ENCODE data around the gene SETBP1. TPM values are rescaled to one million over a fixed set of nuclear protein-coding genes. Genes with fewer than 3 reads are reported as not detected.

SETBP1 gene
- total RNA-seq, 4 donors from 2014 or later = 26.2 to 40.8 (median 33.6) TPM

- no peaks in the 10 kb centered on the region for H3K4me1 ChIP-seq
- 76 to 77% methylated on average over 11 of the region's 11 CpGs for WGBS, 2 donors
- H3K27ac ChIP-seq = no peak overlapping the region
- no peaks in the 10 kb centered on the region for H3K9me3 ChIP-seq
- DNase-seq (ENCODE audit: low spot score in 2 of 2) = no peak
- TF ChIP-seq CTCF (IDR thresholded peaks at IDR 0.05) (no peak), EP300 (IDR thresholded peaks at IDR 0.05) (no peak), POLR2A (IDR thresholded peaks at IDR 0.05) (no peak)
- no peak overlapping the region for H3K4me3 ChIP-seq
- H3K27me3 ChIP-seq = no peaks in the 10 kb centered on the region
- peaks cover 0 to 12% (median 0%) of the 10 kb centered on the region in 3 donors for H3K36me3 ChIP-seq
Measured at GRCh38 chr18:44870631-44871502, 190.2 kb downstream of the SETBP1 start.

GRCh38 chr18:44871771-44872170 is 191.1 kb downstream of the SETBP1 start:
- no peaks in the 10 kb centered on the region for H3K27me3 ChIP-seq

GRCh38 chr18:44876024-44876423 is 195.3 kb downstream of the SETBP1 start:
- H3K9me3 ChIP-seq = no peaks in the 10 kb centered on the region
- DNase-seq (ENCODE audit: low spot score in 2 of 2) = no peak
- no peaks in the 10 kb centered on the region for H3K27me3 ChIP-seq
- WGBS, 2 donors = 72 to 79% methylated on average over 1 of the region's 1 CpG
- TF ChIP-seq POLR2A (IDR thresholded peaks at IDR 0.05) (no peak), EP300 (IDR thresholded peaks at IDR 0.05) (no peak), CTCF (IDR thresholded peaks at IDR 0.05) (no peak)
- no peak overlapping the region for H3K4me3 ChIP-seq
- H3K4me1 ChIP-seq = no peaks in the 10 kb centered on the region
- H3K27ac ChIP-seq = no peak overlapping the region
- H3K36me3 ChIP-seq = no peaks in the 10 kb centered on the region

More at GRCh38 chr18:44871771-44872170, 191.1 kb downstream of the SETBP1 start:
- Histone ChIP-seq H3K27ac (no peak overlapping the region), H3K4me1 (no peaks in the 10 kb centered on the region), H3K4me3 (no peak overlapping the region), H3K9me3 (no peaks in the 10 kb centered on the region), H3K36me3 (peaks cover 0 to 12% (median 0%) of the 10 kb centered on the region in 3 donors)
- 70% methylated on average over 3 of the region's 3 CpGs for WGBS, 2 donors
- no peak for DNase-seq (ENCODE audit: low spot score in 2 of 2)
- no peak for TF ChIP-seq CTCF (IDR thresholded peaks at IDR 0.05)
- TF ChIP-seq POLR2A (IDR thresholded peaks at IDR 0.05) = no peak
- no peak for TF ChIP-seq EP300 (IDR thresholded peaks at IDR 0.05)

- Histone ChIP-seq H3K27ac (no peak overlapping the region), H3K36me3 (no peaks in the 10 kb centered on the region), H3K4me3 (no peak overlapping the region), H3K9me3 (no peaks in the 10 kb centered on the region), H3K4me1 (no peaks in the 10 kb centered on the region), H3K27me3 (no peaks in the 10 kb centered on the region)
- 87 to 91% methylated on average over 3 of the region's 3 CpGs for WGBS, 2 donors
- DNase-seq (ENCODE audit: low spot score in 2 of 2) = no peak
- TF ChIP-seq EP300 (IDR thresholded peaks at IDR 0.05) (no peak), POLR2A (IDR thresholded peaks at IDR 0.05) (no peak), CTCF (IDR thresholded peaks at IDR 0.05) (no peak)
Measured at GRCh38 chr18:44876755-44877154, 196.1 kb downstream of the SETBP1 start.

GRCh38 chr18:44878335-44878734 is 197.6 kb downstream of the SETBP1 start:
- Histone ChIP-seq H3K27ac (no peak overlapping the region), H3K4me1 (no peaks in the 10 kb centered on the region), H3K4me3 (no peak overlapping the region), H3K9me3 (no peaks in the 10 kb centered on the region), H3K36me3 (no peaks in the 10 kb centered on the region), H3K27me3 (no peaks in the 10 kb centered on the region)
- no peak for DNase-seq (ENCODE audit: low spot score in 2 of 2)
- no peak for TF ChIP-seq POLR2A (IDR thresholded peaks at IDR 0.05)
- TF ChIP-seq EP300 (IDR thresholded peaks at IDR 0.05) = no peak
